ENCODE data around the gene LIN7A.

- TF ChIP-seq CTCF (IDR thresholded peaks at IDR 0.05; ENCODE audit: borderline replicate concordance, extremely low read depth, low read length, poor library complexity, severe bottlenecking) = no peak
- TF ChIP-seq EZH2 (IDR thresholded peaks at IDR 0.05; ENCODE audit: borderline replicate concordance, low read depth, low read length, severe bottlenecking) = no peak
Measured at GRCh38 chr12:80952443-80952842, 14.7 kb upstream of the LIN7A start.
